ENCODE results near the gene DUSP1. TPM values are rescaled to one million over a fixed set of nuclear protein-coding genes. Genes with fewer than 3 reads are reported as not detected.

The DUSP1 gene
- total RNA-seq, 3 donors from 2014 or later = 90.9 to 233 (median 137) TPM

GRCh38 chr5:172805736-172806255 is 34.8 kb upstream of the DUSP1 start:
- DNase-seq (no peak), ATAC-seq (no peak)
- Histone ChIP-seq H3K4me3 (no peak overlapping the region), H3K36me3 (ENCODE audit: low read depth) (peaks cover 3% of the 10 kb centered on the region), H3K4me1 (ENCODE audit: low read depth) (no peaks in the 10 kb centered on the region), H3K9me3 (peaks cover 4% of the 10 kb centered on the region)
- intact Hi-C loops (cut with DNase I, micrococcal nuclease) = no loop called here
- TF ChIP-seq CTCF (IDR thresholded peaks at IDR 0.05) = no peak

- ATAC-seq = no peak
- H3K4me3 ChIP-seq = no peak overlapping the region
- no peak for DNase-seq
- peaks cover 4% of the 10 kb centered on the region for H3K9me3 ChIP-seq
- intact Hi-C loops (cut with DNase I, micrococcal nuclease) = no loop called here
- H3K4me1 ChIP-seq (ENCODE audit: low read depth) = no peaks in the 10 kb centered on the region
- peaks cover 3% of the 10 kb centered on the region for H3K36me3 ChIP-seq (ENCODE audit: low read depth)
- TF ChIP-seq CTCF (IDR thresholded peaks at IDR 0.05) = no peak
Observed at GRCh38 chr5:172805018-172805683, 34.2 kb upstream of the DUSP1 start.

- DNase-seq (no peak), ATAC-seq (no peak)
- H3K36me3 ChIP-seq (ENCODE audit: low read depth) = peaks cover 3% of the 10 kb centered on the region
- H3K4me1 ChIP-seq (ENCODE audit: low read depth) = no peaks in the 10 kb centered on the region
- H3K4me3 ChIP-seq = no peak overlapping the region
- TF ChIP-seq CTCF (IDR thresholded peaks at IDR 0.05) = no peak
- intact Hi-C loops (cut with DNase I, micrococcal nuclease) = no loop called here
- H3K9me3 ChIP-seq = no peaks in the 10 kb centered on the region
Observed at GRCh38 chr5:172802567-172803176, 31.7 kb upstream of the DUSP1 start.

- intact Hi-C loops (cut with DNase I, micrococcal nuclease) = no loop called here
- no peaks in the 10 kb centered on the region for H3K9me3 ChIP-seq
- ATAC-seq (no peak), DNase-seq (no peak)
- no peaks in the 10 kb centered on the region for H3K4me1 ChIP-seq (ENCODE audit: low read depth)
- H3K36me3 ChIP-seq (ENCODE audit: low read depth) = peaks cover under 1% of the 10 kb centered on the region
- no peak overlapping the region for H3K4me3 ChIP-seq
- no peak for TF ChIP-seq CTCF (IDR thresholded peaks at IDR 0.05)
Observed at GRCh38 chr5:172802112-172802511, 31.1 kb upstream of the DUSP1 start.

GRCh38 chr5:172801179-172801671 is 30.2 kb upstream of the DUSP1 start:
- H3K36me3 ChIP-seq (ENCODE audit: low read depth) = no peaks in the 10 kb centered on the region
- H3K9me3 ChIP-seq = no peaks in the 10 kb centered on the region
- ATAC-seq = no peak
- intact Hi-C loops (cut with DNase I, micrococcal nuclease) = no loop called here
- H3K4me3 ChIP-seq = no peak overlapping the region
- no peaks in the 10 kb centered on the region for H3K4me1 ChIP-seq (ENCODE audit: low read depth)
- TF ChIP-seq CTCF (IDR thresholded peaks at IDR 0.05) = no peak
- no peak for DNase-seq

Measured in mucosa of descending colon (tissue), 3 donors.